Ishikawa (cell line): ENCODE results near the gene FSTL4.

Source experiments
- NFIC ChIP-seq: IDR thresholded peaks from 2 replicates; pipeline ENCODE4 v1.6.1; 2012
- RAD21 ChIP-seq: IDR thresholded peaks from 2 replicates; pipeline ENCODE4 v1.6.1; 2012; ENCODE audit warnings: low read depth
- REST ChIP-seq: IDR thresholded peaks from 2 replicates; pipeline ENCODE4 v1.6.1; 2012; ENCODE audit warnings: low read depth, mild to moderate bottlenecking
- TAF1 ChIP-seq: IDR thresholded peaks from 2 replicates; pipeline ENCODE4 v1.6.1; 2012; ENCODE audit warnings: low read depth, mild to moderate bottlenecking

- TF ChIP-seq NFIC (no peak), TAF1 (no peak), REST (no peak), RAD21 (no peak)
Observed at GRCh38 chr5:133227897-133228296, 384.4 kb downstream of the FSTL4 start.
